Occipital lobe (tissue), 2 donors: ENCODE results near the gene PILRB. TPM values are rescaled to one million over a fixed set of nuclear protein-coding genes. Genes with fewer than 3 reads are reported as not detected.
"Not testable (repeated sequence)": the region's sequence is repeated elsewhere in the genome, so short reads cannot be mapped to it uniquely, and the experiment has no call there.

Source experiments
- DNase-seq: peaks from one replicate; lab custom pipeline; 2025; lab: John Stamatoyannopoulos, UW
- total RNA-seq: library from RNA; depleted of rRNA; stranded (reverse); fragments of >200 nt; gene quantifications from one replicate; pipeline ENCODE4 v1.2.3, GENCODE V29; 2014

PILRB gene
- total RNA-seq, 1 donor from 2014 or later, result 9.5 TPM

GRCh38 chr7:100373870-100374598 lies 16.1 kb downstream of the PILRB start:
- not testable (repeated sequence) for DNase-seq

- DNase-seq, result no peak
Measured at GRCh38 chr7:100374601-100375000, 16.7 kb downstream of the PILRB start.

- DNase-seq, result no peak
Measured at GRCh38 chr7:100376066-100376465, 18.1 kb downstream of the PILRB start.

GRCh38 chr7:100378114-100378755 lies 20.3 kb downstream of the PILRB start:
- DNase-seq, result no peak

GRCh38 chr7:100380196-100380595 lies 22.3 kb downstream of the PILRB start:
- DNase-seq, result no peak

- DNase-seq, result not testable (repeated sequence)
Measured at GRCh38 chr7:100381531-100382233, 23.8 kb downstream of the PILRB start.

GRCh38 chr7:100382234-100382853 lies 24.4 kb downstream of the PILRB start:
- not testable (repeated sequence) for DNase-seq

- DNase-seq, result no peak
Measured at GRCh38 chr7:100384628-100385294, 26.8 kb downstream of the PILRB start.

- DNase-seq, result no peak
Measured at GRCh38 chr7:100386940-100387339, 29.0 kb downstream of the PILRB start.

- DNase-seq, result no peak
Measured at GRCh38 chr7:100387695-100388094, 29.8 kb downstream of the PILRB start.

- DNase-seq, result no peak
Measured at GRCh38 chr7:100389437-100390088, 31.6 kb downstream of the PILRB start.

GRCh38 chr7:100390286-100391009 lies 32.5 kb downstream of the PILRB start:
- DNase-seq, result no peak

- no peak for DNase-seq
Measured at GRCh38 chr7:100393233-100393905, 35.5 kb downstream of the PILRB start.

GRCh38 chr7:100394077-100394476 lies 36.2 kb downstream of the PILRB start:
- DNase-seq, result no peak

GRCh38 chr7:100396421-100396982 lies 38.6 kb downstream of the PILRB start:
- no peak for DNase-seq

GRCh38 chr7:100397315-100398081 lies 39.6 kb downstream of the PILRB start:
- no peak for DNase-seq

- no peak for DNase-seq
Measured at GRCh38 chr7:100398239-100398638, 40.3 kb downstream of the PILRB start.

GRCh38 chr7:100400041-100400440 lies 42.1 kb downstream of the PILRB start:
- no peak for DNase-seq

- no peak for DNase-seq
Measured at GRCh38 chr7:100400656-100401055, 42.7 kb downstream of the PILRB start.
